Measurements from ENCODE around the gene SYCN.

The SYCN gene

DNA sequence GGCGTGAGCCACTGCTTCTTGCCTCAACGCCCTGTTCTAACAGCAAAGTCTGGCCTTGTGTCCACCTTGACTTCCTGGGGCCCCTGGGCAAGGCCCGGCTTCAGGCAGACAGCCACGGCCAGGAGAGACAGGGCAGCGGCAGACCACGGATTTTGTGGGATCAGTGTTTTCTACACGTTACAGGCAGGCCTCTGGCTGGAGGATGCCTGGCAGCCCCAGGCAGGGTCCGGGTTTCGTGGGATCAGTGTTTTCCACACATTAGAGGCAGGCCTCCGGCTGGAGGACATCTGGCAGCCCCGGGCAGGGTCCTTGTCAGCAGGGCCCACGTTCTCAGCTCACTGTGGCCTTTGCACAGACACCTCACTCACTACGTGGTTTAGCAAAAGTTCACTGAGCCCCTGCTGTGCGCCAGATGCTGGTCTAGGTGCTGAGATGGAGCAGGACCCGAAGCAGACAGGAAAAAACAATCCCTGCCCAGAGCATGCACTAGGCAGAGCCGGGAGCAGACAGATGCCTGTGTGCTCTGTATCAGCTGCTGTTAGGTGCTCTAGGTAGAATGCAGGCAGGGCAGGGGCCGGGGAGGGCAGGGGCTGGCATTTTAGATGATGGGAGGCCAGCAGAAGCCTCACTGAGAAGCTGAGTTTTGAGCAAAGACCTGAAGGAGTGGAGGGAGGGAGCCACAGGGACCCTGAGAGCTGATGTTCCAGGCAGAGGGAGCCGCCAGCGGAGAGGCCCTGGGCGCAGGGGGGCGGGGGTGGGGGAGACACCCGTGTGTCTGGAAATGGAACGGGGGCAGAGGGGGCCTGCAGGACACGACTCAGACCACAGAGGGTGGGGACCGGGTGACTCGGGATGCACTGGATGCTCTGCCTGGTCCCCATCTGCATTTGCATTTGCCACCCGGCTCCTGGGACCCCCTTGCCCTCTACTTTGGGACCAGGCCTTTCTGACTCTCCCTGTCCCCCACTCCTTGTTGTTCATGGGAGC is 32.3 kb downstream of the SYCN start:
- no peak for DNase-seq (ENCODE audit: low read depth in 2 of 2)

DNA sequence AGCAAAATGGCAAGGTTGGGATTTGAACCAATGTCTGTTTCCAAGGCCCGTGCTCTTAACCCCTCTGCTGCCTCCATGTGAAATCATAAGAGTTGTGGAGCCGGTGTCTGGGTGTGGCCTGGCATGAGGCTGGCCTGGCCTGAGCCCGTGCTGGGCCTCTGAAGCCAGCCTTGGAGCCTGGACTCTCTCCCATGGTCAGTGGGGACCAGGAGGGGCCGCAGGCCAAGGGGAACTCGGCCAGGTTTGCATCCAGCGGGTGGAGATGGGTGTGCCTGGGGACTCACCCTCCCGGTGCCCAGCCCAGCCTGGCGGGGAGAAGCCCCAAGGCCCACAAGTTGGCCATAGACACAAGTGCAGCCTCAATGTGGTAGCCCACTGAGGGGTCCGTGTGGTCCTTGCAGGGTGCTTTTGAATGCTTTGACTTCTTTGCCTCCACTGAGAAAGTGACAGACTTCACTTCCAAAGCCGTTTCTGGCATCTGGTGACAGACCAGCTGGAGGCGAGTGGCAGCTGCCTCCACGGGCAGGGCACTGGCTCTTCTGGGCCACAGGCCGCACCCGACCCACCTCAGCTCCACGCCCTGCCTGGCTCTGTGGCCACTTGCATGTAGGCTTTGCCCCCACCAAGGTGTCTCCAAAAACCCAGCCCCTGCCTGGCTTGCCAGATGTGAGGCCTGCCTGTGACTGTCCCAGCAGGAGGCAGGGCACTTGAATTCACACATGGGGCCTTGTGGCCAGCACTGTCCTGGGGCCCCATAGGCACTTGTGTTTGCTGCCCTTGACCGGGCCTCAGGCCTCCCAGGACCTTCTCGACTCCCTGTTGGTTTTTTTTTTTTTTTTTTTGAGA is 33.5 kb downstream of the SYCN start:
- DNase-seq (ENCODE audit: low read depth in 2 of 2), result no peak

DNA sequence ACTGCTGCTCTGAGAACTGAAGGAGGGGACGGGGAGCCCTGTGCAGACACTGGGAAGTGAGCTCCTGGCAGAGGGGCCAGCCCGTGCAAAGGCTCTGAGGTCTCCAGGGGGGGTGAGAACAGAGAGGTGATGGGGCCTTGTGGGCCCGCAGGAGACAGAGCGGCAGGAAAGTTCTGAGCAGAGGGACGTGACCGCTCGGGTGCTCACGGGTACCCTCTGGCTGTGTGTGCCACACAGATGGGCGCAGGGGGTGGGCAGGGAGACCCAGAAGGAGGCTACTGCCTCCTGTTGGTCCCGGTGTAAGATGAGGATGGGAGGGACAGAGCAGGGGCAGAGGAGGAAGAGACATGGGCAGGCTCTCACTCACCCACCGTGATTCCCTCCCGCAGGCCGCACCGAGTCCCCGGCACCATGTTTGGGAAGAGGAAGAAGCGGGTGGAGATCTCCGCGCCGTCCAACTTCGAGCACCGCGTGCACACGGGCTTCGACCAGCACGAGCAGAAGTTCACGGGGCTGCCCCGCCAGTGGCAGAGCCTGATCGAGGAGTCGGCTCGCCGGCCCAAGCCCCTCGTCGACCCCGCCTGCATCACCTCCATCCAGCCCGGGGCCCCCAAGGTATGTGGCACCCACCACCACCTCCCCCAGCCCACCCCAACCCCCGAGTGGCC is 34.8 kb downstream of the SYCN start:
- no peak for DNase-seq (ENCODE audit: low read depth in 2 of 2)

- DNase-seq (ENCODE audit: low read depth in 2 of 2), result no peak
Observed at GRCh38 chr19:39168258-39169142, 35.6 kb downstream of the SYCN start.

DNA sequence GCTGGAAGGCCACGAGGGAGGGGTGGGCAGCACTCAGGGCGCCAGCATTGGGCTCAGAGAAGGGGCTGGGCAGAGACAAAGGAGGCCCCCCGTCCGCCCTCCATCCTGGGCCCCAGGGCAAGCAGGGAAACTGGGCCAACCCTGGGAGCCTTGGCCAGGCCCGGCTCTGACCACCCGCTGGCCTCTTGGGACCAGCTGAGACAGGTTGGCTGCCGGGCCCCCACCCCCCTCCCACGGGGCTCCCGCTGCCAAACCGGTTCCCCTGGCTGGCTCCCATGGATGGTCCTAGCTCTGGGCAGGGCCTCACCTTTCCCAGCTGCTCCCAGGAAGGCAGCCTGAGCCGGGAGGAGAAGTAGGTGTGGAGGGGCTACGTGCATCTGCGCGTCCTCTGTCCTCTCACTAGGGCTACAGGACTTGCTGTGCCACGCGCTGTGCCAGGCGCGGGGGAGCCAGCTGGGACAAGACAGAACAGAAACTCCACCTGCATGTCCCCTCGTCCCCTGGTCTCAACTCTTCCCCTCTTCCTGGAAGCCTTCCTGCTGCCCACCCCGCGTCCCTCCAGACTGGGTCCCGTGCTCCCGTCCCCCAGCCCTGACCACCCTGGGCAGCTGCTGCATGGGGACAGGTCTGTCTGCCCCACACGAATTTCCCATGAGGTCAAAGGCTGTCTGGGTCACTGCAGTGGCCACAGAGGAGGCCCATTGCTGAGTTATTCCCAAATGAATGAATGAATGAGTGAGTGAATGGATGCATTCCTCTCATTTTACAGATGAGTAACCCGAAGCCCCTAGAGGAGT is 36.4 kb downstream of the SYCN start:
- no peak for DNase-seq (ENCODE audit: low read depth in 2 of 2)

DNA sequence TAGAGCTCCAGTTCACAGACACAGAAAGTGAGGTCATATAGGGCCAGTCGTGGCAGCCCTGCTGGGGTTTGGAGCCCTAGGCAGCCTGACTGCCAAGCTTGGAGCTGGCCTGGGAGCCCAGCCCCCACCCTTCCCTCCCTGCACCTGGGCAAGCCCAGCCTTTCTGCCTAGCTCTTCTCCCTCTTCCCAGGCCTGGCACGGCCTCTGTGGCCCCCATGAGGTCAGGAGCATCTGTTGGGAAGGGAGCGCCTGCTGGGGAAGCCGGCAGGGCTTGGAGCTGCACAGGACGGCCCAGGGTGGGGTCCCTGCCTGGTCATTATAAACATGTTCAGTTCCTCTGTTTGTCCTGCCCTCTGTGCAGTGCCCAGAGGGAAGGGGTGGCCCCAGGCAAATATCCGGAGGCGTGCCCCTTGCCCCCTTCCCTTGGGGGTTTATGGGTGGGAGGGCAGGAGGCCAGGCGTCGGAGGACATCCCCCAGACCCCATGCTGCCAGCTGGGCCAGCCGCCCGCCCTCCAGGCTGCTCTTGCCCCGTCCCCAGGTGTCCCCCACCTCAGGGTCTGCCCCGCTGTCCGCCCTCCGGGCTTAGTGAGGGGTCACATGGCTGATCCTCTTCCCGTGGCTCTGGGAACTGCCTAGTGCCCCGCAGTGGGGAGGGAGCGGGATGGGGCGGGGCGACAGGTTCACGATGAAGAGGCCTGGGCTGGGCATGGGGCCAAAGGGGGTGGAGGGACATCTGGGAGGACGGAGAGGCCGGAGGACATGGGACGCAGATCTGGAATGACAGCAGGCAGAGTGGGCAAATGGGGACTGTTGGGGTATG is 37.3 kb downstream of the SYCN start:
- DNase-seq (ENCODE audit: low read depth in 2 of 2), result no peak

DNA sequence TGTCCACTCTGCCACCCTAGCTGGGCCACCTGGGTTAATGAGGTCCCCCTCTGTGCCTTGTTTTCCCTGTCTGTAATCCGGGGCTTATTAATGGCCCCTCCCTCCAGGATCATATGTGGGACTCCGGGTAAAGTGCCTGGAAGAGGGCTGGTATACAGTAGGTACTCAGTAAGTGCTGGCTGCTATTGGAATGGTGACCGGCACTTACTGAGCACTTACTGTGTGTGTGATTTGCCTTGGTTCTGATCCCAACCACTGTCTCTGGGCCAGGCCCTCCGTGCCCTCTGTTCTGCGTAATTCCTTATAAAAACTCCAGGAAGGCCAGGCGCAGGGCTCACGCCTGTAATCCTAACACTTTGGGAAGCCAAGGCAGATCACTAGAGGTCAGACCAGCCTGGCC is 38.2 kb downstream of the SYCN start:
- no peak for DNase-seq (ENCODE audit: low read depth in 2 of 2)

DNA sequence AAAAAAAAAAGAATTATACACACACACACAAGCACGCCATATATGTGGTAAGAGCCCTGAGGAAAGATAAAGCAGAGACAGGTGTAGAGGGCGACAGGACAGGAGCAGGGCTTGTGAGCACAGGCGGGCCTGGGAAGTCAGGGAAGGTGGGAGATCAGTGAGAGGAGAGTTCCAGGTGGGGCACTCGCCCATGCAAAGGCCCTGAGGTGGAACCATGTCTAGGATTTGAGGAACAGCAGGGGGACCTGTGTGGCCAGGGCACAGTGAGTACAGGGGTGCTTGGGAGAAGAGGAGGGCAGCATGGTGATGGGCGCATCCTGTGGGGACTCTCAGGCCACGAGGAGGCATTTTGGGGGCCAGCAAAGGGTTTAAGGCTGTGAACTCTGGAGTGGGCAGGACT is 39.8 kb downstream of the SYCN start:
- DNase-seq (ENCODE audit: low read depth in 2 of 2), result no peak

- DNase-seq (ENCODE audit: low read depth in 2 of 2), result no peak
Observed at GRCh38 chr19:39163621-39164020, 40.4 kb downstream of the SYCN start.

- no peak for DNase-seq (ENCODE audit: low read depth in 2 of 2)
Observed at GRCh38 chr19:39162441-39163043, 41.5 kb downstream of the SYCN start.

- no peak for DNase-seq (ENCODE audit: low read depth in 2 of 2)
Observed at GRCh38 chr19:39160889-39161672, 43.0 kb downstream of the SYCN start.

- no peak for DNase-seq (ENCODE audit: low read depth in 2 of 2)
Observed at GRCh38 chr19:39160523-39160861, 43.6 kb downstream of the SYCN start.

GRCh38 chr19:39158646-39159260 is 45.3 kb downstream of the SYCN start:
- no peak for DNase-seq (ENCODE audit: low read depth in 2 of 2)

DNA sequence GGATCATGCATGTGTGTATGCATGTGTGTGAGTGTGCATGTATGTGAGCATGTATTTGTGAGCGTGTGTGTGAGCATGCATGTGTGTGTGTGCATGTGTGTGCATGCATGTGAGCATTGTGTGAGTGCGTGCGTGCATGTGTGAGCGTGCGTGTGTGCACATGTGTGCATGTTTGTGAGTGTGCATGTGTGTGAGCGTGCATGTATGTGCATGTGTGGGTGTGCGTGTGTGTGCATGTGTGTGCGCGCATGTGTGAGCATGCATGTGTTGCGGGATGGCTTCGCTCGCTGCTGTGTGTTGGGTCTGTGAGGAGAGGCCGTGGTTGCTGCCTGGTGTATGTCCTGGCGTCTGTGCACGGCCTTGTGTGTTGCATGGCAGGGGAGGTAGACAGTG is 46.1 kb downstream of the SYCN start:
- no peak for DNase-seq (ENCODE audit: low read depth in 2 of 2)

GRCh38 chr19:39157275-39157996 is 46.6 kb downstream of the SYCN start:
- DNase-seq (ENCODE audit: low read depth in 2 of 2), result no peak

DNA sequence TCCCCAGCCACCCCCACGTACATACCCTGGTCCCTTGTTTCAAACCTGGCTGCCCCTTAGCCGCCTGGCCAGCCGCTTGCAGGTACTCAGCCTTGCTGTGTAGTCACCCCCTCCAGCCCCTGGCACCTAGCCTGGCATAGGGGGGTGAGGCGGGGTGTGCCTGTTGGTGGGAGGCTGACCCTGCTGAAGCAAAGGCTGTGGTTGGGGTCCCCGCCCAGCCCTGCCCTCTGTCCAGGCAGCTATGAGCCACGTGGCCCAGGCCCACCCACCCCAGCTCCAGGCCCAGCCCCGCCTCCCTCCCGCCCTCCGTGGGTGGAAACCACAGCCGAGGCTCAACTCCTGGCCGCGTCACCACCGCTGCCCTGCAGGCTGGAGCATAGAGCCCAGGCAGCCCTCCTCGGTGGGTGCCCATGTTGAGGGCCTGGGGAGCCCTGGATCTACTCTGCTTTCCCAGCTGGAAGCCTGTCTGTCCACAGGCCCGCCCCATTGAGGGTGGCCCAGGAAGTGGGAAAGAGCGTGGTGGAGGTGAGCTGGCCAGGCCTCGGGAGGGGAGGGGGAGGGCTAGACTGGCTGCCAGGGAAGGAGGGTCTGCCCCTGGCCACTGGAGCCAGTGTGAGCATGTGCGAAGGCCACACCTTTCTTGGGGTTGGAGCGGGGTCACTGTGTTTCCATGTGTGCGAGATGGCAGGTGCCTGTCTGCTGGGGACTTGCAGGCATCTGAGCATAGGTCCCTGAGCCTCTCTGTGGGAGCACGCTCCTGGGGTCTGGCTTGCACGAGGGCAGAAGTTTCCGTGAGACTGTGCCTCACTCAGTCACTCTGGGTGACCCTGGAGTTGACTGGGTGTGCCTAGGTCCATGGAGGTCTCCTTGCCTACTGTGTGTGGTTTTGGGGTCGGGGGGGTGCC is 47.5 kb downstream of the SYCN start:
- no peak for DNase-seq (ENCODE audit: low read depth in 2 of 2)
